H9 (cell line): Measurements from ENCODE around the gene TACO1. TPM values are rescaled to one million over a fixed set of nuclear protein-coding genes. Genes with fewer than 3 reads are reported as not detected.
A peak's percentile ranks its signal among the peaks of the same experiment; 100 is the strongest.

Experiments
- DNase-seq: peaks from one replicate; pipeline ENCODE4 v3.0.0-alpha.2; 2017
- H2AFZ ChIP-seq: one replicate; pipeline ENCODE4 v1.6.1; 2013; ENCODE audit warnings: mild to moderate bottlenecking, low read length, control low read depth, moderate library complexity
- H2AK5ac ChIP-seq: 2 replicates; pipeline ENCODE4 v1.6.1; 2013; ENCODE audit warnings: low read length, control low read depth, mixed read lengths; ENCODE audit not compliant: insufficient read length
- H2BK120ac ChIP-seq: one replicate; pipeline ENCODE4 v1.6.1; 2013; ENCODE audit warnings: low read depth, mild to moderate bottlenecking, low read length, control low read depth, inconsistent platforms; ENCODE audit not compliant: poor library complexity, severe bottlenecking
- H2BK12ac ChIP-seq: 2 replicates; pipeline ENCODE4 v1.6.1; 2013; ENCODE audit warnings: low read length, control low read depth, mixed read lengths, low read depth; ENCODE audit not compliant: insufficient read length
- H2BK15ac ChIP-seq: 2 replicates; pipeline ENCODE4 v1.6.1; 2013; ENCODE audit warnings: low read depth, low read length, control low read depth
- H2BK20ac ChIP-seq: one replicate; pipeline ENCODE4 v1.6.1; 2013; ENCODE audit warnings: low read depth, mild to moderate bottlenecking, low read length, control low read depth, inconsistent platforms; ENCODE audit not compliant: poor library complexity, severe bottlenecking
- H2BK5ac ChIP-seq: 2 replicates; pipeline ENCODE4 v1.6.1; 2013; ENCODE audit warnings: low read length, control low read depth, mixed read lengths; ENCODE audit not compliant: insufficient read length
- H3K14ac ChIP-seq: 2 replicates; pipeline ENCODE4 v1.6.1; 2013; ENCODE audit warnings: low read length, control low read depth; ENCODE audit not compliant: insufficient read depth
- H3K18ac ChIP-seq: 2 replicates; pipeline ENCODE4 v1.6.1; 2013; ENCODE audit warnings: low read depth, mild to moderate bottlenecking, mixed read lengths, low read length, control low read depth; ENCODE audit not compliant: insufficient read length
- H3K23ac ChIP-seq: 2 replicates; pipeline ENCODE4 v1.6.1; 2013; ENCODE audit warnings: low read length, control low read depth, mixed read lengths, low read depth; ENCODE audit not compliant: insufficient read length
- H3K23me2 ChIP-seq: 2 replicates; pipeline ENCODE4 v1.6.1; 2013; ENCODE audit warnings: low read depth, mild to moderate bottlenecking, mixed read lengths, low read length, control low read depth; ENCODE audit not compliant: insufficient read length, poor library complexity, severe bottlenecking
- H3K27ac ChIP-seq: 2 replicates; pipeline ENCODE4 v1.5.1; 2013; ENCODE audit warnings: low read length, control low read depth, mixed read lengths, low read depth; ENCODE audit not compliant: insufficient read length
- H3K27me3 ChIP-seq: 2 replicates; pipeline ENCODE4 v1.6.1; 2013; ENCODE audit warnings: low read length, control low read depth, inconsistent platforms; ENCODE audit not compliant: insufficient read depth
- H3K4ac ChIP-seq: 2 replicates; pipeline ENCODE4 v1.6.1; 2013; ENCODE audit warnings: low read depth, mild to moderate bottlenecking, control low read depth, inconsistent platforms, low read length, moderate library complexity
- H3K4me1 ChIP-seq: 2 replicates; pipeline ENCODE4 v1.6.1; 2013; ENCODE audit warnings: low read length, control low read depth, inconsistent platforms; ENCODE audit not compliant: insufficient read depth
- H3K4me2 ChIP-seq: 2 replicates; pipeline ENCODE4 v1.6.1; 2013; ENCODE audit warnings: low read length, control low read depth, mixed read lengths; ENCODE audit not compliant: insufficient read length, insufficient read depth
- H3K56ac ChIP-seq: 2 replicates; pipeline ENCODE4 v1.6.1; 2013; ENCODE audit warnings: low read depth, mild to moderate bottlenecking, mixed read lengths, low read length, control low read depth; ENCODE audit not compliant: insufficient read length
- H3K79me1 ChIP-seq: 2 replicates; pipeline ENCODE4 v1.6.1; 2013; ENCODE audit warnings: low read depth, mild to moderate bottlenecking, moderate library complexity, low read length, control low read depth, inconsistent platforms; ENCODE audit not compliant: insufficient read depth, poor library complexity, severe bottlenecking
- H3K79me2 ChIP-seq: 2 replicates; pipeline ENCODE4 v1.6.1; 2013; ENCODE audit warnings: low read length, control low read depth, inconsistent platforms; ENCODE audit not compliant: insufficient read depth
- H3K9ac ChIP-seq: 2 replicates; pipeline ENCODE4 v1.6.1; 2013; ENCODE audit warnings: low read length, control low read depth, mixed read lengths; ENCODE audit not compliant: insufficient read length; ENCODE audit errors: extremely low read depth
- H3K9me3 ChIP-seq: one replicate; pipeline ENCODE4 v1.6.1; 2013; ENCODE audit warnings: low read depth, low read length, inconsistent platforms; ENCODE audit not compliant: control insufficient read depth
- H3T11ph ChIP-seq: one replicate; pipeline ENCODE4 v1.6.1; 2013; ENCODE audit warnings: mild to moderate bottlenecking, low read length, control low read depth, inconsistent platforms
- H4K20me1 ChIP-seq: one replicate; pipeline ENCODE4 v1.6.1; 2013; ENCODE audit not compliant: control insufficient read depth, insufficient read length, insufficient read depth
- H4K5ac ChIP-seq: 2 replicates; pipeline ENCODE4 v1.6.1; 2013; ENCODE audit warnings: low read depth, mild to moderate bottlenecking, mixed read lengths, low read length, control low read depth; ENCODE audit not compliant: insufficient read length
- H4K8ac ChIP-seq: replicated peaks from 2 replicates; pipeline ENCODE4 v1.6.1; 2013; ENCODE audit warnings: low read length, control low read depth, mixed read lengths, low read depth; ENCODE audit not compliant: insufficient read length
- H4K91ac ChIP-seq: 2 replicates; pipeline ENCODE4 v1.6.1; 2013; ENCODE audit warnings: low read depth, mild to moderate bottlenecking, moderate library complexity, mixed read lengths, low read length, control low read depth; ENCODE audit not compliant: insufficient read length
- H3K27ac Mint-ChIP-seq, 3 experiments: 2 replicates in 2 of 3; 3 replicates in 1 of 3; pipeline ENCODE4 v1.8.0; 2020 to 2021; ENCODE audit warnings: mixed read lengths in 3 of 3, mild to moderate bottlenecking in 1 of 3, moderate library complexity in 1 of 3
- H3K27me3 Mint-ChIP-seq: 2 replicates; pipeline ENCODE4 v1.8.0; 2021; ENCODE audit warnings: low read depth, mild to moderate bottlenecking, moderate library complexity, mixed read lengths
- H3K36me3 Mint-ChIP-seq, 3 experiments: 2 replicates in 2 of 3; 3 replicates in 1 of 3; pipeline ENCODE4 v1.8.0; 2020 to 2021; ENCODE audit warnings: low read depth in 3 of 3, mixed read lengths in 3 of 3; ENCODE audit not compliant: insufficient read depth in 1 of 3
- H3K4me1 Mint-ChIP-seq, 2 experiments: 2 replicates each; pipeline ENCODE4 v1.8.0; 2020; ENCODE audit warnings: mixed read lengths in 2 of 2
- H3K4me3 Mint-ChIP-seq, 2 experiments: 2 replicates in 1 of 2; 3 replicates in 1 of 2; pipeline ENCODE4 v1.8.0; 2020 to 2021; ENCODE audit warnings: mild to moderate bottlenecking in 2 of 2, mixed read lengths in 2 of 2, moderate library complexity in 1 of 2
- H3K9me3 Mint-ChIP-seq, 2 experiments: 2 replicates in 1 of 2; 3 replicates in 1 of 2; pipeline ENCODE4 v1.8.0; 2020; ENCODE audit warnings: mild to moderate bottlenecking in 2 of 2, mixed read lengths in 2 of 2, moderate library complexity in 1 of 2
- WGBS: extraction: QIAGEN DNeasy Blood & Tissue Kit; methylation state at CpG from one replicate; pipeline ENCODE4 v1.1.7; 2013; ENCODE audit warnings: missing lambda C conversion rate, low lambda C conversion rate, mixed read lengths; ENCODE audit not compliant: insufficient read length; ENCODE audit errors: extremely low coverage; 5-methylcytosine and 5-hydroxymethylcytosine counted together
- total RNA-seq: library from RNA; stranded (reverse); gene quantifications from 2 replicates; pipeline ENCODE4 v1.2.1, GENCODE V29; 2021
- TF ChIP-seq, protein P1 (sequence below): fragments of 200-600 bp; sonication (generic); conservative IDR thresholded peaks from 3 replicates; pipeline ENCODE4 v1.8.0; 2021; ENCODE audit warnings: antibody characterized with exemption, mild to moderate bottlenecking

TACO1 gene
- total RNA-seq, 1 experiment from 2014 or later: 30.2 TPM

DNA sequence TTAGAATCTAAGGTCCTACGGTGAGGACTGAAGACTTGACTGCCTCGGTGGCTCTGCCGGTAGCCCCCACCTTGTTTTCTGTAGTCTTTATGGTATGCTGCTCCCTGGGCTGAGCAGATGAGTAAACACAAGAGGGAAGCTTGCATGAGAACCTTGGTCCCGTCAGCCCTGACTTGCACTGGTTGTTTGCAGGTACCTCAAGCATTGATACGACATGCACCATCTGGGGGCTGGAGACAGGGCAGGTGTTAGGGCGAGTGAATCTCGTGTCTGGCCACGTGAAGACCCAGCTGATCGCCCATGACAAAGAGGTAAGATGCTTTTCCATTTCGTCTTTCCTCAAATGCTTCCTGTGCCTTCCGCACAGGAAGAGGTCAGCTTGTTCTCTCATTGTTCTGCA, 21.1 kb upstream of the TACO1 start:
- Histone ChIP-seq H3K56ac (no peak overlapping the region), H3K79me2 (0 out of 2 replicates have a peak, but pooled peaks cover 1% of the 10 kb centered on the region), H3T11ph (no peak overlapping the region), H3K4me1 (peaks cover 2% of the 10 kb centered on the region; the same call in 1 of the 2 replicates), H4K8ac (no peak overlapping the region), H3K4me2 (no peak overlapping the region), H3K4ac (no peak overlapping the region), H2BK15ac (no peak overlapping the region), H4K5ac (no peak overlapping the region), H3K18ac (no peak overlapping the region), H3K9me3 (no peaks in the 10 kb centered on the region), H2BK5ac (no peak overlapping the region), H3K27ac (no peak overlapping the region), H3K27me3 (no peaks in the 10 kb centered on the region), H3K79me1 (peaks cover 3% of the 10 kb centered on the region), H2BK20ac (no peak overlapping the region), H3K9ac (no peak overlapping the region), H3K23ac (no peak overlapping the region), H3K14ac (no peak overlapping the region), H4K20me1 (no peaks in the 10 kb centered on the region), H3K23me2 (no peaks in the 10 kb centered on the region), H2BK120ac (no peak overlapping the region), H2AFZ (no peak overlapping the region), H2AK5ac (no peak overlapping the region), H2BK12ac (no peak overlapping the region), H4K91ac (no peak overlapping the region)
- no peak overlapping the region for H3K4me3 Mint-ChIP-seq
- H3K4me1 Mint-ChIP-seq: peaks cover 17 to 19% of the 10 kb centered on the region in 2 experiments
- H3K36me3 Mint-ChIP-seq: peaks cover 13 to 51% (median 43%) of the 10 kb centered on the region in 3 experiments; a peak in 6 of 7 replicates
- peak; percentile 39 for DNase-seq
- H3K27me3 Mint-ChIP-seq: no peaks in the 10 kb centered on the region
- no peaks in the 10 kb centered on the region for H3K9me3 Mint-ChIP-seq
- H3K27ac Mint-ChIP-seq: peak overlapping the region; percentile 4 to 88 (median 80); a peak in 3 of 7 replicates
- WGBS: no CpG with 5 or more reads among the region's 11 CpGs
- TF ChIP-seq, protein P1, sequence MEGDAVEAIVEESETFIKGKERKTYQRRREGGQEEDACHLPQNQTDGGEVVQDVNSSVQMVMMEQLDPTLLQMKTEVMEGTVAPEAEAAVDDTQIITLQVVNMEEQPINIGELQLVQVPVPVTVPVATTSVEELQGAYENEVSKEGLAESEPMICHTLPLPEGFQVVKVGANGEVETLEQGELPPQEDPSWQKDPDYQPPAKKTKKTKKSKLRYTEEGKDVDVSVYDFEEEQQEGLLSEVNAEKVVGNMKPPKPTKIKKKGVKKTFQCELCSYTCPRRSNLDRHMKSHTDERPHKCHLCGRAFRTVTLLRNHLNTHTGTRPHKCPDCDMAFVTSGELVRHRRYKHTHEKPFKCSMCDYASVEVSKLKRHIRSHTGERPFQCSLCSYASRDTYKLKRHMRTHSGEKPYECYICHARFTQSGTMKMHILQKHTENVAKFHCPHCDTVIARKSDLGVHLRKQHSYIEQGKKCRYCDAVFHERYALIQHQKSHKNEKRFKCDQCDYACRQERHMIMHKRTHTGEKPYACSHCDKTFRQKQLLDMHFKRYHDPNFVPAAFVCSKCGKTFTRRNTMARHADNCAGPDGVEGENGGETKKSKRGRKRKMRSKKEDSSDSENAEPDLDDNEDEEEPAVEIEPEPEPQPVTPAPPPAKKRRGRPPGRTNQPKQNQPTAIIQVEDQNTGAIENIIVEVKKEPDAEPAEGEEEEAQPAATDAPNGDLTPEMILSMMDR: no peak
